Measurements from ENCODE around the gene PPBP.

PPBP gene

DNA sequence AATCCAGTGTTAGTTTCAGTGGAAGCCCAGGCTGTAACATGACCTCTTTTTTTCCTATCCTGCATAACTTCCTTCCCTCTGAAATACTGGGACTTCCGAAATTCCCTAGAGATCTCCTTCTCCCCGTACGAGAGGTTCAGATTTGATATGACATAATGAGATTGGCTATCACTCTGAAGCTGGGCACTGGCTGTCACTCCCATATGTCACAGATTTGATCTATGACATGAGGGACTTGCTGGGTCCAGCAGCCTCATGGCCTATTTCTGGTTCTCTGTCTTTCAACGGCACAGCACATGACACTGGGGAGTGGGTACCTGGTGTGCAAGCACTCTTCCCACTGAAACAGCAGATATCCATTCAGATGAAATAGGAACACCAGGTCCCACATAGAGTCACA lies 42.9 kb downstream of the PPBP start:
- H3K27me3 ChIP-seq (ENCODE audit: control insufficient read depth, insufficient read depth, low read length): peaks cover 95% of the 10 kb centered on the region
- peak overlapping the region; percentile 41 for H3K4me3 ChIP-seq (ENCODE audit: low read depth, low read length)

DNA sequence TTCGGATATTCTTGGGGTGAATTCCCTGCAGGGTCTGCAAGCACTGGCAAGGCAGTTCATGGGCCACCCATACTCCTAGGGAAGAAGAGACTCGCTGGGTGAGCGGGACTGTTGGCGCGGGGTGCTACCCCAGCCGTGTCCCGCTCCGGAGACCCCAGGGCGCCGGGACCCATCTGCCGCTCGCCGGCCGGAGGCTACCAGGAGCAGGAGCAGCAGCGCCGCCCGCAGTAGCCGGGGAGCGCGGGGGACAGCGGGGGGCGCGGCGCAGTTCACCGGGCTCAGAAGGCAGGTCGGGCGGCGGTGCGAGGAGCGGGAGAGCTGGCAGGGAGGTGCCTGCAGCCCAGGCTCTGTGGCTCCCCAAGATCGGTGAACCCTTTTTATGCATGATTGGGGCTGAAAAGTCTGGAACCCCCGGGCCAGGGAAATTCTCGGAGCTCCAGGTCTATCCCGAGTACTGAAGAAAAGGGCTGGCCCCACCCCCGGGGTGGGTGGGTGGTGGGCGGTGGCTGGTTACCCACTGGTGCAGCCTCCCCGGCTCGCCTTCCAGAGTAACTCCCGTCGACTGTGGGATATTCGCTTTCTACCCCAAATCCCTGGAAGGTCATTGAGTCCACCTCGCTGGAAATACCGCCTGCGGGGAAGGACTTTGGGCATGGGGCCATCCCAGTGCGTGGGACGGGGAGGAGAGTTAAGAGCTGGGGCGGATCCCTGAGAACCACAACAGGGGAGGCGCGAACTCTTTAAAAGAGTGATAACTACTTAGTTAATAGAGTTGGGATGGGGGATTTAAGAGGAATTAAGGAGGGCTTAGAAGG lies 43.7 kb downstream of the PPBP start:
- no peaks in the 10 kb centered on the region for H3K36me3 ChIP-seq (ENCODE audit: control insufficient read depth, insufficient read depth, low read length)
- H3K4me1 ChIP-seq (ENCODE audit: control insufficient read depth, insufficient read depth, low read length): peaks cover 6% of the 10 kb centered on the region
- peaks cover 98% of the 10 kb centered on the region for H3K27me3 ChIP-seq (ENCODE audit: control insufficient read depth, insufficient read depth, low read length)
- no peaks in the 10 kb centered on the region for H3K9me3 ChIP-seq (ENCODE audit: control insufficient read depth, insufficient read depth, low read length)
- peak overlapping the region; percentile 41 for H3K4me3 ChIP-seq (ENCODE audit: low read depth, low read length)
- no peak overlapping the region for H3K9ac ChIP-seq (ENCODE audit: low read depth, low read length)

More for the DNA sequence above, 42.9 kb downstream of the PPBP start:
- H3K9ac ChIP-seq (ENCODE audit: low read depth, low read length): no peak overlapping the region
- peaks cover 6% of the 10 kb centered on the region for H3K4me1 ChIP-seq (ENCODE audit: control insufficient read depth, insufficient read depth, low read length)
- no peaks in the 10 kb centered on the region for H3K9me3 ChIP-seq (ENCODE audit: control insufficient read depth, insufficient read depth, low read length)
- no peaks in the 10 kb centered on the region for H3K36me3 ChIP-seq (ENCODE audit: control insufficient read depth, insufficient read depth, low read length)

DNA sequence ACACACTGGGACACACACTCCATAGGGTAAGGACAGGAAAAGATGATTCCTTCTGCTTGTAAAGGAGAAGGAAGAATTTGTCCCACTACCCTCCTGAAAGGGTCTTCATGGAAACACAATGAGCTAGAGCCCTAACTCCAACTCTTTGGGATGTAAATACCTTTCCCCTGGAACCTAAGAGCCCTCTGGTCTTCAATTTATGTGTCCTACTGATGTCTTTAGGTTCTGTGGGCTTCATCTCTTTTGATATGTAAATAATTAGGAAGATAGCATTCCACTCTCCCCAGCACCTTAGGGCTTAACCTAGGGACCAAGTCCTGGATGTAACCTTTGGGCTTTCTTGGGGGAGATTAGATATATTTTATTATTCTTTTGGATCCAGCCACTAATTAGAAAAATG lies 44.4 kb downstream of the PPBP start:
- Histone ChIP-seq H3K9ac (ENCODE audit: low read depth, low read length) (no peak overlapping the region), H3K36me3 (ENCODE audit: control insufficient read depth, insufficient read depth, low read length) (no peaks in the 10 kb centered on the region), H3K27me3 (ENCODE audit: control insufficient read depth, insufficient read depth, low read length) (peaks cover 99% of the 10 kb centered on the region), H3K4me3 (ENCODE audit: low read depth, low read length) (peak overlapping the region; percentile 41), H3K9me3 (ENCODE audit: control insufficient read depth, insufficient read depth, low read length) (no peaks in the 10 kb centered on the region), H3K4me1 (ENCODE audit: control insufficient read depth, insufficient read depth, low read length) (peaks cover 6% of the 10 kb centered on the region)

DNA sequence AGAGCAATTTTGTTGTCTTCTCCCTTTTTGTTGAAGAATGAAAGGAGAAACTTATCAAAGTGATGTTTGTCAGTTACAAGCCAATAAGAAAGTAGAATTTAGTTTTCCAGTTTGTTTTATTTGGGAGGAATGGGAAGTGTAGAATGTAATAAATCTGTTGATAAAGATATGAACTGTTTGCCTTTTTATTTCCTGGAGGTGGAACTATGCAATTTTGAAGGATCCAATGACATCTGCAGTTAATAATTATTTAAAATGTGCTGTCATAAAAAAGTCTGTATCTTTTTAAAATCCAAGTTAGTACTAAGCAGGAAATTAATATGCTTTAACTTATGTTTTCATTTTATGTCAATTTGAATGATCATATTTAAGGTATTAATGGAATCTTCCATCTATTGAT lies 51.0 kb downstream of the PPBP start:
- peaks cover 51% of the 10 kb centered on the region for H3K27me3 ChIP-seq (ENCODE audit: control insufficient read depth, insufficient read depth, low read length)
- no peaks in the 10 kb centered on the region for H3K4me1 ChIP-seq (ENCODE audit: control insufficient read depth, insufficient read depth, low read length)
- H3K36me3 ChIP-seq (ENCODE audit: control insufficient read depth, insufficient read depth, low read length): no peaks in the 10 kb centered on the region
- H3K9ac ChIP-seq (ENCODE audit: low read depth, low read length): no peak overlapping the region
- H3K9me3 ChIP-seq (ENCODE audit: control insufficient read depth, insufficient read depth, low read length): no peaks in the 10 kb centered on the region
- H3K4me3 ChIP-seq (ENCODE audit: low read depth, low read length): no peak overlapping the region

All from iPS-15b (cell line).